Panc1 (cell line): ENCODE measurements around the gene DCC. TPM values are rescaled to one million over a fixed set of nuclear protein-coding genes. Genes with fewer than 3 reads are reported as not detected.

Source experiments
- ATAC-seq: fragments of 200-7000 bp; cut with Tn5 transposase; 2 replicates; pipeline ENCODE4 v1.9.1; 2020; ENCODE audit warnings: mild to moderate bottlenecking, moderate library complexity
- BruUV-seq: library from RNA; stranded (reverse); fragments of 400-500 nt; replicated peaks from 2 replicates; lab custom pipeline; 2021; lab: Mats Ljungman, UMichigan
- CTCF ChIA-PET: fragments of 300-600 bp; sonication (Branson Sonifier 250); formaldehyde crosslinking; loops from one replicate; lab custom pipeline; 2022; ENCODE audit warnings: antibody characterized with exemption; lab: Charles Lee
- POLR2A ChIA-PET: fragments of 300-600 bp; sonication (Branson Sonifier 250); formaldehyde crosslinking; loops from one replicate; lab custom pipeline; 2022; ENCODE audit warnings: antibody characterized with exemption; lab: Charles Lee
- DNase-seq: peaks from one replicate; pipeline ENCODE4 v3.0.0-alpha.2; 2010; ENCODE audit warnings: low read depth, low spot score
- H3K27ac ChIP-seq: 2 replicates; pipeline ENCODE4 v1.5.1; 2011; ENCODE audit warnings: mild to moderate bottlenecking, low read length, inconsistent platforms
- H3K27me3 ChIP-seq: fragments of 200-500 bp; sonication (Bioruptor generic); 2 replicates; pipeline ENCODE4 v1.6.0; 2014; ENCODE audit warnings: low read length, inconsistent platforms; ENCODE audit not compliant: control insufficient read depth, insufficient read depth
- H3K36me3 ChIP-seq: fragments of 200-500 bp; sonication (Bioruptor generic); 2 replicates; pipeline ENCODE4 v1.5.1; 2014; ENCODE audit warnings: inconsistent platforms, mild to moderate bottlenecking, low read length, moderate library complexity; ENCODE audit not compliant: control insufficient read depth, insufficient read depth
- H3K4me1 ChIP-seq: 2 replicates; pipeline ENCODE4 v1.5.1; 2011; ENCODE audit warnings: inconsistent platforms, mild to moderate bottlenecking, low read length, moderate library complexity; ENCODE audit not compliant: control insufficient read depth, insufficient read depth
- H3K4me3 ChIP-seq, 2 experiments: 2 replicates each; pipeline ENCODE4 v1.5.1; 2011 to 2012; ENCODE audit warnings: low read depth in 2 of 2, low read length in 2 of 2, mild to moderate bottlenecking in 2 of 2, inconsistent platforms in 1 of 2, moderate library complexity in 1 of 2
- H3K9me3 ChIP-seq: fragments of 200-500 bp; sonication (Bioruptor generic); 2 replicates; pipeline ENCODE4 v1.5.1; 2014; ENCODE audit warnings: low read depth, mild to moderate bottlenecking, inconsistent platforms, low read length, moderate library complexity; ENCODE audit not compliant: control insufficient read depth, insufficient read depth
- POLR2AphosphoS5 ChIP-seq: IDR thresholded peaks from 2 replicates; pipeline ENCODE4 v1.6.1; 2012; ENCODE audit warnings: mild to moderate bottlenecking, low read depth, low read length, moderate library complexity
- SIN3A ChIP-seq: IDR thresholded peaks from 2 replicates; pipeline ENCODE4 v1.6.1; 2012; ENCODE audit warnings: low read depth, mild to moderate bottlenecking, low read length, moderate library complexity, borderline replicate concordance; ENCODE audit not compliant: insufficient read depth
- TCF7L2 ChIP-seq: IDR thresholded peaks from 2 replicates; pipeline ENCODE4 v1.6.1; 2011; ENCODE audit warnings: mild to moderate bottlenecking, low read depth, low read length, inconsistent platforms
- in situ Hi-C: cut with HindIII; loops from 2 replicates; pipeline ENCODE4 v1.10.0; 2016; ENCODE audit warnings: low sequenced_read_pairs, low pct_unique_long_range_greater_than_20kb
- intact Hi-C: fragments of 100-400 bp; cut with micrococcal nuclease; formaldehyde crosslinking; loops from one replicate; pipeline ENCODE4 v1.10.0; 2022; ENCODE audit not compliant: unreplicated experiment
- total RNA-seq: library from RNA; stranded (reverse); gene quantifications from one replicate; pipeline ENCODE4 v1.2.1, GENCODE V29; 2021; ENCODE audit not compliant: unreplicated experiment
- TF ChIP-seq, protein P1 (sequence below), 2 experiments: IDR thresholded peaks; 2 replicates each; pipeline ENCODE4 v1.6.1; 2011 to 2012; ENCODE audit warnings: low read depth in 2 of 2, control low read depth in 1 of 2, low read length in 1 of 2, mild to moderate bottlenecking in 1 of 2, moderate library complexity in 1 of 2; ENCODE audit not compliant: insufficient read depth in 1 of 2
- TF ChIP-seq, protein P2 (sequence below): fragments of 450-650 bp; IDR thresholded peaks from 2 replicates; pipeline ENCODE4 v1.5.1; 2017; ENCODE audit warnings: mild to moderate bottlenecking

The DCC gene
- total RNA-seq, 1 experiment from 2014 or later, result not detected

GRCh38 chr18:53457068-53457467 lies 1117.1 kb downstream of the DCC start:
- ATAC-seq, result no peak
- intact Hi-C loops, result no loop called here
- CTCF ChIA-PET, result no interaction called here

GRCh38 chr18:53458268-53458667 lies 1118.3 kb downstream of the DCC start:
- Histone ChIP-seq H3K4me1 (no peaks in the 10 kb centered on the region), H3K27me3 (no peaks in the 10 kb centered on the region), H3K9me3 (no peaks in the 10 kb centered on the region), H3K4me3 (no peak overlapping the region), H3K27ac (no peak overlapping the region), H3K36me3 (no peaks in the 10 kb centered on the region)
- no TSS peak for BruUV-seq
- CTCF ChIA-PET, result no interaction called here
- in situ Hi-C loops, result no loop called here
- POLR2A ChIA-PET, result no interaction called here
- intact Hi-C loops, result no loop called here
- no peak for DNase-seq
- no peak for ATAC-seq
- no peak for TF ChIP-seq SIN3A
- no peak for TF ChIP-seq POLR2AphosphoS5
- TF ChIP-seq TCF7L2, result no peak
- TF ChIP-seq, protein P1, sequence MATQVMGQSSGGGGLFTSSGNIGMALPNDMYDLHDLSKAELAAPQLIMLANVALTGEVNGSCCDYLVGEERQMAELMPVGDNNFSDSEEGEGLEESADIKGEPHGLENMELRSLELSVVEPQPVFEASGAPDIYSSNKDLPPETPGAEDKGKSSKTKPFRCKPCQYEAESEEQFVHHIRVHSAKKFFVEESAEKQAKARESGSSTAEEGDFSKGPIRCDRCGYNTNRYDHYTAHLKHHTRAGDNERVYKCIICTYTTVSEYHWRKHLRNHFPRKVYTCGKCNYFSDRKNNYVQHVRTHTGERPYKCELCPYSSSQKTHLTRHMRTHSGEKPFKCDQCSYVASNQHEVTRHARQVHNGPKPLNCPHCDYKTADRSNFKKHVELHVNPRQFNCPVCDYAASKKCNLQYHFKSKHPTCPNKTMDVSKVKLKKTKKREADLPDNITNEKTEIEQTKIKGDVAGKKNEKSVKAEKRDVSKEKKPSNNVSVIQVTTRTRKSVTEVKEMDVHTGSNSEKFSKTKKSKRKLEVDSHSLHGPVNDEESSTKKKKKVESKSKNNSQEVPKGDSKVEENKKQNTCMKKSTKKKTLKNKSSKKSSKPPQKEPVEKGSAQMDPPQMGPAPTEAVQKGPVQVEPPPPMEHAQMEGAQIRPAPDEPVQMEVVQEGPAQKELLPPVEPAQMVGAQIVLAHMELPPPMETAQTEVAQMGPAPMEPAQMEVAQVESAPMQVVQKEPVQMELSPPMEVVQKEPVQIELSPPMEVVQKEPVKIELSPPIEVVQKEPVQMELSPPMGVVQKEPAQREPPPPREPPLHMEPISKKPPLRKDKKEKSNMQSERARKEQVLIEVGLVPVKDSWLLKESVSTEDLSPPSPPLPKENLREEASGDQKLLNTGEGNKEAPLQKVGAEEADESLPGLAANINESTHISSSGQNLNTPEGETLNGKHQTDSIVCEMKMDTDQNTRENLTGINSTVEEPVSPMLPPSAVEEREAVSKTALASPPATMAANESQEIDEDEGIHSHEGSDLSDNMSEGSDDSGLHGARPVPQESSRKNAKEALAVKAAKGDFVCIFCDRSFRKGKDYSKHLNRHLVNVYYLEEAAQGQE (IDR thresholded peaks at IDR 0.05; ENCODE audit: insufficient read depth in 1 of 2, low read depth in 2 of 2, low read length in 1 of 2), result no peak
- TF ChIP-seq, protein P2, sequence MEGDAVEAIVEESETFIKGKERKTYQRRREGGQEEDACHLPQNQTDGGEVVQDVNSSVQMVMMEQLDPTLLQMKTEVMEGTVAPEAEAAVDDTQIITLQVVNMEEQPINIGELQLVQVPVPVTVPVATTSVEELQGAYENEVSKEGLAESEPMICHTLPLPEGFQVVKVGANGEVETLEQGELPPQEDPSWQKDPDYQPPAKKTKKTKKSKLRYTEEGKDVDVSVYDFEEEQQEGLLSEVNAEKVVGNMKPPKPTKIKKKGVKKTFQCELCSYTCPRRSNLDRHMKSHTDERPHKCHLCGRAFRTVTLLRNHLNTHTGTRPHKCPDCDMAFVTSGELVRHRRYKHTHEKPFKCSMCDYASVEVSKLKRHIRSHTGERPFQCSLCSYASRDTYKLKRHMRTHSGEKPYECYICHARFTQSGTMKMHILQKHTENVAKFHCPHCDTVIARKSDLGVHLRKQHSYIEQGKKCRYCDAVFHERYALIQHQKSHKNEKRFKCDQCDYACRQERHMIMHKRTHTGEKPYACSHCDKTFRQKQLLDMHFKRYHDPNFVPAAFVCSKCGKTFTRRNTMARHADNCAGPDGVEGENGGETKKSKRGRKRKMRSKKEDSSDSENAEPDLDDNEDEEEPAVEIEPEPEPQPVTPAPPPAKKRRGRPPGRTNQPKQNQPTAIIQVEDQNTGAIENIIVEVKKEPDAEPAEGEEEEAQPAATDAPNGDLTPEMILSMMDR, result no peak

More at GRCh38 chr18:53457068-53457467, 1117.1 kb downstream of the DCC start:
- H3K36me3 ChIP-seq, result no peaks in the 10 kb centered on the region
- H3K4me3 ChIP-seq, result no peak overlapping the region
- no peaks in the 10 kb centered on the region for H3K4me1 ChIP-seq
- BruUV-seq, result no TSS peak
- no peaks in the 10 kb centered on the region for H3K27me3 ChIP-seq
- no peak for DNase-seq
- in situ Hi-C loops, result no loop called here
- no peak overlapping the region for H3K27ac ChIP-seq
- TF ChIP-seq TCF7L2, result no peak
- TF ChIP-seq, protein P2, result no peak
- TF ChIP-seq POLR2AphosphoS5, result no peak
- TF ChIP-seq, protein P1 (IDR thresholded peaks at IDR 0.05; ENCODE audit: insufficient read depth in 1 of 2, low read depth in 2 of 2, low read length in 1 of 2), result no peak
- TF ChIP-seq SIN3A, result no peak
- POLR2A ChIA-PET, result no interaction called here
- no peaks in the 10 kb centered on the region for H3K9me3 ChIP-seq
